IMR-90 (cell line): ENCODE measurements around the gene LCE2C. TPM values are rescaled to one million over a fixed set of nuclear protein-coding genes. Genes with fewer than 3 reads are reported as not detected.

ENCODE experiments used
- ATAC-seq: fragments of 200-7000 bp; cut with Tn5 transposase; 2 replicates; pipeline ENCODE4 v1.9.1; 2020; ENCODE audit warnings: low read depth, mild to moderate bottlenecking, moderate library complexity
- BruUV-seq: library from RNA; stranded (reverse); fragments of 400-500 nt; replicated peaks from 2 replicates; lab custom pipeline; 2021; lab: Mats Ljungman, UMichigan
- CTCF ChIA-PET: fragments of 300-600 bp; formaldehyde crosslinking; extraction: SDS; loops from one replicate; lab custom pipeline; 2021; ENCODE audit warnings: antibody characterized with exemption; lab: Yijun Ruan, JAX
- POLR2A ChIA-PET: fragments of 300-600 bp; sonication (Branson Sonifier 250); formaldehyde crosslinking; loops from one replicate; lab custom pipeline; 2022; ENCODE audit warnings: antibody characterized with exemption; ENCODE audit not compliant: unreplicated experiment; lab: Charles Lee
- DNase-seq: peaks from one replicate; pipeline ENCODE4 v3.0.0; 2013
- H2AFZ ChIP-seq: replicated peaks from 2 replicates; pipeline ENCODE3; 2013; ENCODE audit warnings: low read length, mild to moderate bottlenecking; ENCODE audit not compliant: poor library complexity
- H2AK5ac ChIP-seq: 2 replicates; pipeline ENCODE4 v1.6.1; 2013; ENCODE audit warnings: low read depth, low read length, inconsistent platforms
- H2AK9ac ChIP-seq: replicated peaks from 2 replicates; pipeline ENCODE3; 2013; ENCODE audit warnings: mild to moderate bottlenecking, low read depth, low read length, moderate library complexity; ENCODE audit not compliant: poor library complexity
- H2BK120ac ChIP-seq: 2 replicates; pipeline ENCODE4 v1.6.1; 2013; ENCODE audit warnings: low read depth, low read length, inconsistent platforms
- H2BK15ac ChIP-seq: 3 replicates; pipeline ENCODE4 v1.6.1; 2013; ENCODE audit warnings: low read depth, low read length, inconsistent platforms
- H2BK20ac ChIP-seq: 2 replicates; pipeline ENCODE4 v1.6.1; 2013; ENCODE audit warnings: low read depth, mild to moderate bottlenecking, inconsistent platforms, low read length, moderate library complexity
- H2BK5ac ChIP-seq: 2 replicates; pipeline ENCODE4 v1.6.1; 2013; ENCODE audit warnings: mild to moderate bottlenecking, low read depth, low read length, inconsistent platforms; ENCODE audit not compliant: poor library complexity, severe bottlenecking
- H3K14ac ChIP-seq: replicated peaks from 2 replicates; pipeline ENCODE4 v1.6.1; 2013; ENCODE audit warnings: low read depth, low read length, inconsistent platforms
- H3K18ac ChIP-seq: 2 replicates; pipeline ENCODE4 v1.6.1; 2013; ENCODE audit warnings: low read depth, low read length, control low read depth
- H3K23ac ChIP-seq: 2 replicates; pipeline ENCODE4 v1.6.1; 2013; ENCODE audit warnings: low read depth, low read length, inconsistent platforms
- H3K27ac ChIP-seq: 2 replicates; pipeline ENCODE4 v1.5.1; 2013; ENCODE audit warnings: mild to moderate bottlenecking, control low read depth, low read length; ENCODE audit not compliant: insufficient read depth
- H3K27me3 ChIP-seq: 2 replicates; pipeline ENCODE4 v1.6.1; 2013; ENCODE audit warnings: low read length; ENCODE audit not compliant: control insufficient read depth, insufficient read depth
- H3K36me3 ChIP-seq: 2 replicates; pipeline ENCODE4 v1.6.1; 2013; ENCODE audit warnings: low read length, mixed read lengths; ENCODE audit not compliant: control insufficient read depth, insufficient read depth
- H3K4ac ChIP-seq: 2 replicates; pipeline ENCODE4 v1.6.1; 2013; ENCODE audit warnings: low read depth, low read length, inconsistent platforms
- H3K4me1 ChIP-seq: 2 replicates; pipeline ENCODE4 v1.6.1; 2013; ENCODE audit warnings: low read length, mixed read lengths; ENCODE audit not compliant: control insufficient read depth, insufficient read depth
- H3K4me2 ChIP-seq: 2 replicates; pipeline ENCODE4 v1.6.1; 2013; ENCODE audit warnings: low read depth, mild to moderate bottlenecking, control low read depth, low read length, moderate library complexity
- H3K4me3 ChIP-seq: 2 replicates; pipeline ENCODE4 v1.5.1; 2013; ENCODE audit warnings: low read depth, mild to moderate bottlenecking, control low read depth, low read length, moderate library complexity; ENCODE audit not compliant: insufficient read depth
- H3K56ac ChIP-seq: 2 replicates; pipeline ENCODE4 v1.6.1; 2013; ENCODE audit warnings: low read length, inconsistent platforms; ENCODE audit not compliant: insufficient read depth; ENCODE audit errors: extremely low read depth
- H3K79me1 ChIP-seq, 2 experiments: 2 replicates each; pipeline ENCODE4 v1.6.1; 2013; ENCODE audit warnings: low read length in 2 of 2, inconsistent platforms in 1 of 2, low read depth in 1 of 2
- H3K9ac ChIP-seq: 2 replicates; pipeline ENCODE4 v1.6.1; 2013; ENCODE audit warnings: low read depth, low read length, control low read depth
- H3K9me1 ChIP-seq: 2 replicates; pipeline ENCODE4 v1.6.1; 2013; ENCODE audit warnings: low read length, inconsistent platforms; ENCODE audit not compliant: insufficient read depth
- H3K9me3 ChIP-seq: 2 replicates; pipeline ENCODE4 v1.6.1; 2013; ENCODE audit warnings: low read length; ENCODE audit not compliant: control insufficient read depth, insufficient read depth
- H4K20me1 ChIP-seq: 2 replicates; pipeline ENCODE4 v1.6.1; 2013; ENCODE audit warnings: low read length, inconsistent platforms; ENCODE audit not compliant: insufficient read depth
- H4K5ac ChIP-seq: 2 replicates; pipeline ENCODE4 v1.6.1; 2013; ENCODE audit warnings: mild to moderate bottlenecking, low read depth, low read length, control low read depth
- H4K8ac ChIP-seq, 2 experiments: 2 replicates each; pipeline ENCODE4 v1.6.1; 2013; ENCODE audit warnings: low read depth in 2 of 2, low read length in 2 of 2, control low read depth in 1 of 2, inconsistent platforms in 1 of 2
- H4K91ac ChIP-seq: 2 replicates; pipeline ENCODE4 v1.6.1; 2013; ENCODE audit warnings: low read depth, low read length, inconsistent platforms; ENCODE audit not compliant: insufficient read depth
- BHLHE40 ChIP-seq: fragments of 150-350 bp; IDR thresholded peaks from 2 replicates; pipeline ENCODE4 v1.6.1; 2016; ENCODE audit warnings: mild to moderate bottlenecking, low read depth, low read length
- CHD1 ChIP-seq: IDR thresholded peaks from 2 replicates; pipeline ENCODE4 v1.6.1; 2012; ENCODE audit warnings: low read depth, low read length, improper control_type of control experiment
- FOS ChIP-seq: fragments of 150-350 bp; IDR thresholded peaks from 2 replicates; pipeline ENCODE4 v1.6.1; 2016; ENCODE audit warnings: low read depth, low read length
- MAFK ChIP-seq: IDR thresholded peaks from 2 replicates; pipeline ENCODE4 v1.6.1; 2012; ENCODE audit warnings: low read depth, low read length, improper control_type of control experiment
- MAZ ChIP-seq: IDR thresholded peaks from 2 replicates; pipeline ENCODE4 v1.6.1; 2012; ENCODE audit warnings: low read depth, mild to moderate bottlenecking, low read length, improper control_type of control experiment, moderate library complexity, borderline replicate concordance
- MXI1 ChIP-seq: IDR thresholded peaks from 2 replicates; pipeline ENCODE4 v1.6.1; 2012; ENCODE audit warnings: low read depth, mild to moderate bottlenecking, low read length, moderate library complexity, borderline replicate concordance
- NFE2L2 ChIP-seq: fragments of 150-350 bp; IDR thresholded peaks from 2 replicates; pipeline ENCODE4 v1.6.1; 2016; ENCODE audit warnings: low read depth, mild to moderate bottlenecking, low read length
- RAD21 ChIP-seq: IDR thresholded peaks from 2 replicates; pipeline ENCODE4 v1.6.1; 2012; ENCODE audit warnings: low read length, improper control_type of control experiment
- RCOR1 ChIP-seq: IDR thresholded peaks from 2 replicates; pipeline ENCODE4 v1.6.1; 2012; ENCODE audit warnings: mild to moderate bottlenecking, low read length, improper control_type of control experiment; ENCODE audit not compliant: insufficient replicate concordance
- RFX5 ChIP-seq: IDR thresholded peaks from 2 replicates; pipeline ENCODE4 v1.8.0; 2012; ENCODE audit warnings: low read depth, mild to moderate bottlenecking, low read length, moderate library complexity
- SMC3 ChIP-seq: fragments of 150-350 bp; IDR thresholded peaks from 2 replicates; pipeline ENCODE4 v1.6.1; 2016; ENCODE audit warnings: low read depth, mild to moderate bottlenecking, antibody characterized with exemption, low read length, moderate library complexity
- dilution Hi-C: fragments of 300-500 bp; cut with HindIII; formaldehyde crosslinking; loops from one replicate; pipeline ENCODE4 v1.14.3; 2018; ENCODE audit warnings: low sequenced_read_pairs; ENCODE audit not compliant: unreplicated experiment
- in situ Hi-C: fragments of 300-500 bp; cut with MboI; formaldehyde crosslinking; loops from 3 replicates; pipeline ENCODE4 v1.14.3; 2019; ENCODE audit warnings: low sequenced_read_pairs, inconsistent platforms, mixed read lengths
- intact Hi-C: fragments of 100-400 bp; cut with micrococcal nuclease; formaldehyde crosslinking; loops from 2 replicates; pipeline ENCODE4 v1.10.0; 2022
- polyA plus RNA-seq, 3 experiments: library from polyadenylated mRNA; depleted of rRNA; stranded (reverse); fragments of >200 nt; gene quantifications; 2 replicates each; pipeline ENCODE4 v1.2.3, GENCODE V29; 2012; ENCODE audit warnings: low replicate concordance in 1 of 3
- total RNA-seq: library from RNA; depleted of rRNA; stranded (reverse); fragments of >200 nt; gene quantifications from 2 replicates; pipeline ENCODE4 v1.2.3, GENCODE V29; 2012
- TF ChIP-seq, protein P1 (sequence below): conservative IDR thresholded peaks from 2 replicates; pipeline ENCODE4 v1.5.1; 2012; ENCODE audit warnings: mild to moderate bottlenecking, low read depth, low read length, improper control_type of control experiment
- TF ChIP-seq, protein P2 (sequence below): fragments of 150-350 bp; IDR thresholded peaks from 2 replicates; pipeline ENCODE4 v1.6.1; 2017; ENCODE audit warnings: mild to moderate bottlenecking, antibody characterized with exemption, low read length, low read depth

LCE2C gene
- total and polyA plus RNA-seq, 2 of the 4 experiments (the other 2 are of a cell fraction): not detected

DNA sequence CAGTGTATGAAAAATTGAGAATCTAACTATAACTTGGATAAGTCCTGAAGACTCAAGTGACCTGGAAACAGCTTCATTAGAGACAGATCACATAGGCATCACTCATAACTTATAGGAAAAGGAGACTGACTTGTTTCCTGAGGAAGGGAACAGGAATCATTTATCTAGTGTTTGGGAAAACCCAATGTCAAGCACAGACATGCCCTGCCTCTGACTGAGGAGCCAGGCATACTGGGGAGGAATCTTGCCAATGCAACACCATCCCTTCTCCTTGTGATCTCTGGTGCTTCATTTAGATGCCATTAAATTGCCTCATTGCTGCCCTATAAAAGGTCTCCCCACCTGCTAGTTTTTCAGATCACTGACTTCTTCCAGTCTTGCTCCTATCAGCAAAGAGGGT is 43.2 kb downstream of the LCE2C start:
- Histone ChIP-seq H2BK120ac (no peak overlapping the region), H3K27me3 (no peaks in the 10 kb centered on the region), H2AK5ac (no peak overlapping the region), H4K91ac (no peak overlapping the region), H2BK15ac (no peak overlapping the region), H3K14ac (no peak overlapping the region), H3K36me3 (no peaks in the 10 kb centered on the region), H3K23ac (no peak overlapping the region), H2BK5ac (no peak overlapping the region), H3K56ac (no peak overlapping the region), H3K4me3 (no peak overlapping the region), H4K5ac (no peak overlapping the region), H3K4ac (no peak overlapping the region), H3K9me1 (no peaks in the 10 kb centered on the region), H3K9me3 (0 out of 2 replicates have a peak, but pooled peaks cover 2% of the 10 kb centered on the region), H2AK9ac (no peak overlapping the region), H3K4me2 (no peak overlapping the region), H3K27ac (no peak overlapping the region), H2AFZ (no peak overlapping the region), H3K18ac (no peak overlapping the region), H3K79me1 (no peaks in the 10 kb centered on the region), H4K8ac (no peak overlapping the region), H4K20me1 (no peaks in the 10 kb centered on the region), H3K4me1 (no peaks in the 10 kb centered on the region), H2BK20ac (no peak overlapping the region), H3K9ac (no peak overlapping the region)
- CTCF ChIA-PET: no interaction called here
- TF ChIP-seq MAFK (no peak), MAZ (no peak), SMC3 (no peak), BHLHE40 (no peak), FOS (no peak), MXI1 (no peak), RAD21 (no peak), RCOR1 (no peak), CHD1 (no peak), NFE2L2 (no peak), RFX5 (no peak)
- TF ChIP-seq, protein P1, sequence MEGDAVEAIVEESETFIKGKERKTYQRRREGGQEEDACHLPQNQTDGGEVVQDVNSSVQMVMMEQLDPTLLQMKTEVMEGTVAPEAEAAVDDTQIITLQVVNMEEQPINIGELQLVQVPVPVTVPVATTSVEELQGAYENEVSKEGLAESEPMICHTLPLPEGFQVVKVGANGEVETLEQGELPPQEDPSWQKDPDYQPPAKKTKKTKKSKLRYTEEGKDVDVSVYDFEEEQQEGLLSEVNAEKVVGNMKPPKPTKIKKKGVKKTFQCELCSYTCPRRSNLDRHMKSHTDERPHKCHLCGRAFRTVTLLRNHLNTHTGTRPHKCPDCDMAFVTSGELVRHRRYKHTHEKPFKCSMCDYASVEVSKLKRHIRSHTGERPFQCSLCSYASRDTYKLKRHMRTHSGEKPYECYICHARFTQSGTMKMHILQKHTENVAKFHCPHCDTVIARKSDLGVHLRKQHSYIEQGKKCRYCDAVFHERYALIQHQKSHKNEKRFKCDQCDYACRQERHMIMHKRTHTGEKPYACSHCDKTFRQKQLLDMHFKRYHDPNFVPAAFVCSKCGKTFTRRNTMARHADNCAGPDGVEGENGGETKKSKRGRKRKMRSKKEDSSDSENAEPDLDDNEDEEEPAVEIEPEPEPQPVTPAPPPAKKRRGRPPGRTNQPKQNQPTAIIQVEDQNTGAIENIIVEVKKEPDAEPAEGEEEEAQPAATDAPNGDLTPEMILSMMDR: no peak
- TF ChIP-seq, protein P2, sequence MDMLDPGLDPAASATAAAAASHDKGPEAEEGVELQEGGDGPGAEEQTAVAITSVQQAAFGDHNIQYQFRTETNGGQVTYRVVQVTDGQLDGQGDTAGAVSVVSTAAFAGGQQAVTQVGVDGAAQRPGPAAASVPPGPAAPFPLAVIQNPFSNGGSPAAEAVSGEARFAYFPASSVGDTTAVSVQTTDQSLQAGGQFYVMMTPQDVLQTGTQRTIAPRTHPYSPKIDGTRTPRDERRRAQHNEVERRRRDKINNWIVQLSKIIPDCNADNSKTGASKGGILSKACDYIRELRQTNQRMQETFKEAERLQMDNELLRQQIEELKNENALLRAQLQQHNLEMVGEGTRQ: no peak
- DNase-seq: no peak
- intact Hi-C loops (no loop called here), dilution Hi-C loops (no loop called here), in situ Hi-C loops (no loop called here)
- POLR2A ChIA-PET: no interaction called here
- no TSS peak for BruUV-seq
- no peak for ATAC-seq
